DND-41 (cell line): ENCODE measurements around the gene SHB.

ENCODE experiments used
- ATAC-seq: fragments of 200-7000 bp; cut with Tn5 transposase; 3 replicates; pipeline ENCODE4 v1.9.1; 2021; ENCODE audit warnings: low read depth; ENCODE audit not compliant: insufficient read depth
- DNase-seq: peaks from one replicate; pipeline ENCODE4 v3.0.0-alpha.2; 2020
- H2AFZ ChIP-seq: 2 replicates; pipeline ENCODE4 v1.6.0; 2012; ENCODE audit warnings: low read depth, low read length
- H3K27ac ChIP-seq: 2 replicates; pipeline ENCODE4 v1.5.1; 2012; ENCODE audit warnings: low read length, inconsistent platforms
- H3K27me3 ChIP-seq: fragments of 200-600 bp; sonication (generic); 2 replicates; pipeline ENCODE4 v1.6.0; 2012; ENCODE audit warnings: low read length, mild to moderate bottlenecking, inconsistent platforms; ENCODE audit not compliant: insufficient read depth, poor library complexity
- H3K36me3 ChIP-seq: 2 replicates; pipeline ENCODE4 v1.5.1; 2012; ENCODE audit warnings: low read length, inconsistent platforms; ENCODE audit not compliant: insufficient read depth
- H3K4me1 ChIP-seq: 2 replicates; pipeline ENCODE4 v1.5.1; 2012; ENCODE audit warnings: mild to moderate bottlenecking, low read length; ENCODE audit not compliant: insufficient read depth
- H3K4me2 ChIP-seq: 2 replicates; pipeline ENCODE4 v1.6.0; 2012; ENCODE audit warnings: mild to moderate bottlenecking, moderate library complexity, low read length, inconsistent platforms; ENCODE audit not compliant: insufficient read depth
- H3K4me3 ChIP-seq, 2 experiments: fragments of 200-600 bp in 1 of 2; shearing (Covaris generic) in 1 of 2; 2 replicates each; pipeline ENCODE4 v1.5.1; 2012 to 2016; ENCODE audit warnings: inconsistent platforms in 2 of 2, low read length in 2 of 2, mild to moderate bottlenecking in 2 of 2, low read depth in 1 of 2, moderate library complexity in 1 of 2
- H3K79me2 ChIP-seq: 2 replicates; pipeline ENCODE4 v1.6.0; 2012; ENCODE audit warnings: low read length, inconsistent platforms; ENCODE audit not compliant: insufficient read depth
- H3K9ac ChIP-seq: 2 replicates; pipeline ENCODE4 v1.6.0; 2012; ENCODE audit warnings: low read depth, mild to moderate bottlenecking, inconsistent platforms, low read length, moderate library complexity
- H3K9me3 ChIP-seq: 2 replicates; pipeline ENCODE4 v1.5.1; 2012; ENCODE audit warnings: low read length, moderate library complexity, mild to moderate bottlenecking, inconsistent platforms; ENCODE audit not compliant: insufficient read depth, severe bottlenecking
- H4K20me1 ChIP-seq: 2 replicates; pipeline ENCODE4 v1.6.0; 2012; ENCODE audit warnings: low read length; ENCODE audit not compliant: insufficient read depth
- EZH2 ChIP-seq: IDR thresholded peaks from 3 replicates; pipeline ENCODE4 v1.6.1; 2012; ENCODE audit warnings: borderline replicate concordance, low read depth, mild to moderate bottlenecking, moderate library complexity, low read length, inconsistent platforms; ENCODE audit not compliant: severe bottlenecking
- TF ChIP-seq, protein P1 (sequence below): IDR thresholded peaks from 2 replicates; pipeline ENCODE4 v1.5.1; 2012; ENCODE audit warnings: borderline replicate concordance, low read length, moderate library complexity, mild to moderate bottlenecking; ENCODE audit not compliant: poor library complexity, severe bottlenecking; ENCODE audit errors: extremely low read depth

The SHB gene

DNA sequence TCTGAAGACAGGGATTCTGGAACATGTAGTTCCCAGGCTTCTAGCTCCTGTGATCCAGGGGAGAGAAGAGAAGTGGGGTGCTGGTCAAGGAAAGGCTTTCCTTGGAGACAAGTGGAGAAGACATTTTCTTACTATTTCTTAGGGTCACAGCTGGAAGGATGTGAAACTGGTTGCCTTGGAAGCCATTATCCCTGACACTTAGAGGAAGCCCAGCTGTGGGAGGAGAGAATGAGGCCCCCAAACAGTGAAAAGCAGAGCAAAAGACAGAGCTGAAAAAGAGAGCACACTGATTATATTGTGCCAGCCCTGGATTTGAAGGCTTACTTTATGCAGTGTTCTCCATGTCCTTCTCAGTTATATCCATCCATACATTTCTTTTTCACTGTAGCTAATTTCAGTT lies 17.5 kb upstream of the SHB start:
- Histone ChIP-seq H4K20me1 (no peaks in the 10 kb centered on the region), H3K4me3 (no peak overlapping the region), H2AFZ (no peak overlapping the region), H3K4me2 (no peak overlapping the region), H3K4me1 (peaks cover 4% of the 10 kb centered on the region; the same call in 1 of the 2 replicates), H3K9me3 (no peaks in the 10 kb centered on the region), H3K27ac (no peak overlapping the region), H3K36me3 (no peaks in the 10 kb centered on the region), H3K79me2 (no peaks in the 10 kb centered on the region), H3K27me3 (no peaks in the 10 kb centered on the region), H3K9ac (no peak overlapping the region)
- TF ChIP-seq, protein P1, sequence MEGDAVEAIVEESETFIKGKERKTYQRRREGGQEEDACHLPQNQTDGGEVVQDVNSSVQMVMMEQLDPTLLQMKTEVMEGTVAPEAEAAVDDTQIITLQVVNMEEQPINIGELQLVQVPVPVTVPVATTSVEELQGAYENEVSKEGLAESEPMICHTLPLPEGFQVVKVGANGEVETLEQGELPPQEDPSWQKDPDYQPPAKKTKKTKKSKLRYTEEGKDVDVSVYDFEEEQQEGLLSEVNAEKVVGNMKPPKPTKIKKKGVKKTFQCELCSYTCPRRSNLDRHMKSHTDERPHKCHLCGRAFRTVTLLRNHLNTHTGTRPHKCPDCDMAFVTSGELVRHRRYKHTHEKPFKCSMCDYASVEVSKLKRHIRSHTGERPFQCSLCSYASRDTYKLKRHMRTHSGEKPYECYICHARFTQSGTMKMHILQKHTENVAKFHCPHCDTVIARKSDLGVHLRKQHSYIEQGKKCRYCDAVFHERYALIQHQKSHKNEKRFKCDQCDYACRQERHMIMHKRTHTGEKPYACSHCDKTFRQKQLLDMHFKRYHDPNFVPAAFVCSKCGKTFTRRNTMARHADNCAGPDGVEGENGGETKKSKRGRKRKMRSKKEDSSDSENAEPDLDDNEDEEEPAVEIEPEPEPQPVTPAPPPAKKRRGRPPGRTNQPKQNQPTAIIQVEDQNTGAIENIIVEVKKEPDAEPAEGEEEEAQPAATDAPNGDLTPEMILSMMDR, result no peak
- ATAC-seq (no peak), DNase-seq (no peak)

- Histone ChIP-seq H3K4me3 (no peak overlapping the region), H3K4me1 (peaks cover 4% of the 10 kb centered on the region; the same call in 1 of the 2 replicates), H3K9me3 (no peaks in the 10 kb centered on the region), H3K79me2 (no peaks in the 10 kb centered on the region), H3K4me2 (no peak overlapping the region), H3K27me3 (no peaks in the 10 kb centered on the region), H4K20me1 (no peaks in the 10 kb centered on the region), H3K9ac (no peak overlapping the region), H2AFZ (no peak overlapping the region), H3K27ac (no peak overlapping the region), H3K36me3 (no peaks in the 10 kb centered on the region)
- DNase-seq (no peak), ATAC-seq (no peak)
- TF ChIP-seq EZH2, result no peak
- TF ChIP-seq, protein P1, result no peak
Measured at GRCh38 chr9:38085308-38085707, 16.3 kb upstream of the SHB start.

GRCh38 chr9:38084556-38084880 lies 15.5 kb upstream of the SHB start:
- H3K9ac ChIP-seq, result no peak overlapping the region
- ATAC-seq (no peak), DNase-seq (no peak)
- H3K79me2 ChIP-seq, result no peaks in the 10 kb centered on the region
- H2AFZ ChIP-seq, result no peak overlapping the region
- no peak overlapping the region for H3K4me2 ChIP-seq
- no peaks in the 10 kb centered on the region for H3K36me3 ChIP-seq
- no peak overlapping the region for H3K27ac ChIP-seq
- H3K4me3 ChIP-seq, result no peak overlapping the region
- H4K20me1 ChIP-seq, result no peaks in the 10 kb centered on the region
- TF ChIP-seq, protein P1, result no peak
- TF ChIP-seq EZH2, result no peak
- peaks cover 4% of the 10 kb centered on the region; the same call in 1 of the 2 replicates for H3K4me1 ChIP-seq
- H3K9me3 ChIP-seq, result no peaks in the 10 kb centered on the region
- H3K27me3 ChIP-seq, result no peaks in the 10 kb centered on the region

DNA sequence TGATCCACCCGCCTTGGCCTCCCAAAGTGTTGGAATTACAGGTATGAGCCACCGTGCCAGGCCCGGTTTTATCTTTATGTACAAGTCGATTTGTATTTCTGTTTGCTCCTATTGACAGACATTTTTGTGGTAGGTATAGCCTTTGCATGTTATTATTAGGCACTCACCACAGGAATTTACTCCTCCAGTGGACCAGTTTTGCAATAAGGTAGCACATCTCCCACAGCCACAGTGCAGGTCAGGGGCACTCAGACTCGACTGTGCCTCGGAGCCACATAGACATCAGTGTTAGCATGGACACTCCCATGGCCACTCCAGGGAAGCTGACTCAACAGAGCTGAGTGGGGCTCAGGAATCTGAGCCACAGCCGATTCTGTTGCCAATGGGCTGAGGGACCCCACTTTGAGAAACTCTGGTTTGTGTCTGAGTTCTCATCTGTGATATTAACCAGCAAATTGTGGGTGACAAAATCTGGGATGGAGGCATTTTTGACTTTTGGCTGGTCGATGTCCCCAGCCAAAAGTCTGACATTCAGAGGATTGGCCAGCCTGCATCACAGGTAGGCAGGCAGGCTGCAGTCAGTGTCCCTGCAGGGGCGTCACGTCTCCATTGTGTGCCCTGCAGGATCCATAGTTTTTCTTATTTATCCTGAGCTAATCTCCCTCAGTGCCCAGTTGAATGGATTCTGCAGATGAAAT lies 15.0 kb upstream of the SHB start:
- Histone ChIP-seq H3K9ac (no peak overlapping the region), H2AFZ (no peak overlapping the region), H3K36me3 (no peaks in the 10 kb centered on the region), H3K27ac (no peak overlapping the region), H3K4me1 (peaks cover 4% of the 10 kb centered on the region; the same call in 1 of the 2 replicates), H3K79me2 (no peaks in the 10 kb centered on the region), H3K4me3 (no peak overlapping the region), H3K27me3 (no peaks in the 10 kb centered on the region), H4K20me1 (no peaks in the 10 kb centered on the region), H3K4me2 (no peak overlapping the region), H3K9me3 (no peaks in the 10 kb centered on the region)
- DNase-seq (no peak), ATAC-seq (no peak)
- TF ChIP-seq, protein P1, result no peak
- no peak for TF ChIP-seq EZH2
